Fibroblast of lung (primary cell): ENCODE data around the gene MEIS2.

Experiments
- CTCF ChIP-seq, 2 donors: IDR thresholded peaks in 1 of 2; conservative IDR thresholded peaks in 1 of 2; 1 replicate in 1 of 2; 2 replicates in 1 of 2; pipeline ENCODE4 v1.5.1; 2011 to 2012; ENCODE audit warnings: low read length in 2 of 2, control low read depth in 1 of 2, inconsistent platforms in 1 of 2, low read depth in 1 of 2, mild to moderate bottlenecking in 1 of 2
- EZH2 ChIP-seq: IDR thresholded peaks from 2 replicates; pipeline ENCODE4 v1.5.1; 2012; ENCODE audit warnings: low read length, control low read depth, mild to moderate bottlenecking; ENCODE audit errors: missing control alignments

DNA sequence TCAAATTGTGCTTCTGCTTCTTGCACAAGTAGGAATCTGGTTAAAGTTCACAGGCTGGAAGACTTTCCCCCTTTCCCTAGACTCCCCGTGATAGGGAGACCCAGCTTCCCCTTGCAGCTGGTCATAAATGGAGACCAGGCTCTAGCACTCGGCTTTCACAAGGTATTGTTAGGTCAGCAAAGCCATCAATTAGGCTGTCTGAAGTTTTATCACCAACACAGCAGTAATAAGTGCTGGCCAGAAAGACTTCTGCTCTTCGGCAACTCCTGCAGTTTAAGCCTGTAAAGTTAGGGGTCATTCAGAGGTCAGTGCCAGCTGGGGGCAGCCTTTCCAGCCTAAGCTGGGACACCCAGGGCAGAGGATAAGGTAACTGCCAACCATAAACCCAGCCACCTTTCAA lies 203.4 kb downstream of the MEIS2 start:
- TF ChIP-seq CTCF (conservative IDR thresholded peaks at IDR 0.05 in 1 of 2, IDR thresholded peaks at IDR 0.05 in 1 of 2; ENCODE audit: low read depth in 1 of 2, low read length in 2 of 2) (no peak), EZH2 (no peak)
